SJSA1 (cell line): ENCODE results near the gene MTHFD1. TPM values are rescaled to one million over a fixed set of nuclear protein-coding genes. Genes with fewer than 3 reads are reported as not detected.

Experiments
- total RNA-seq: library from RNA; depleted of rRNA; stranded (reverse); fragments of >200 nt; shearing (Covaris generic); gene quantifications from 2 replicates; pipeline ENCODE4 v1.2.3, GENCODE V29; 2014; rRNA removed

Gene MTHFD1
- total RNA-seq, 1 experiment from 2014 or later = 56.6 TPM

Other genes with a start within 250 kb of the MTHFD1 start
- 0.29 TPM in 1 of 2 replicates, not detected in the other for gene ESR2, start 94.0 kb upstream of the MTHFD1 start, total RNA-seq
- gene AKAP5, start 77.1 kb downstream of the MTHFD1 start, total RNA-seq = 7.3 and 8.3 TPM in 2 replicates
- gene ZBTB25, start 115.5 kb downstream of the MTHFD1 start, total RNA-seq = 1.5 and 2.2 TPM in 2 replicates
- 40.3 and 49.9 TPM in 2 replicates for gene ZBTB1, start 116.4 kb downstream of the MTHFD1 start, total RNA-seq
- gene HSPA2, start 152.4 kb downstream of the MTHFD1 start, total RNA-seq = 6.8 and 15.0 TPM in 2 replicates
- 0.29 TPM in 1 of 2 replicates, not detected in the other for gene PPP1R36, start 161.6 kb downstream of the MTHFD1 start, total RNA-seq